GM10266 (cell line): ENCODE results near the gene RIT2.

ENCODE experiments used
- DNase-seq: peaks from one replicate; pipeline ENCODE4 v3.0.0; 2012; ENCODE audit errors: extremely low spot score
- CTCF ChIP-seq: IDR thresholded peaks from 2 replicates; pipeline ENCODE4 v1.5.1; 2012; ENCODE audit warnings: mild to moderate bottlenecking, low read depth; ENCODE audit not compliant: control insufficient read depth, insufficient read depth; ENCODE audit errors: missing control alignments

Gene RIT2

DNA sequence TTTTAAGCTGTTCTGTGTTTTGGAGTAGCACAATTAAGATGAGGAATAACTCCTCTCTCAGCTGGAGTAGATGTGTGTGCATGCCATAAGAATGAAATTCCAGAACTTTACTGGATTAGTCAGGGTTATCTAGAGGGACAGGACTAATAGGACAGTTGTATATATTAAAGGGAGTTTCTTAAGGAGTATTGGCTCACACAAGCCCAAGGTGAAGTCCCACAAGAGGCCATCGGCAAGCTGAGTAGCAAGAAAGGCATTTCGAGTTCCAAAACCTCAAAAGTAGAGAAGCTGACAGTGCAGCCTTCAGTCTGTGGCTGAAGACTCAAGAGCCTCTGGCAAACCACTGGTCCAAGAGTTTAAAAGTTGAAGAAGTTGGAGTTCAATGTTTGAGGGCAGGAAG, 113.7 kb downstream of the RIT2 start:
- no peak for TF ChIP-seq CTCF
- DNase-seq = no peak

DNA sequence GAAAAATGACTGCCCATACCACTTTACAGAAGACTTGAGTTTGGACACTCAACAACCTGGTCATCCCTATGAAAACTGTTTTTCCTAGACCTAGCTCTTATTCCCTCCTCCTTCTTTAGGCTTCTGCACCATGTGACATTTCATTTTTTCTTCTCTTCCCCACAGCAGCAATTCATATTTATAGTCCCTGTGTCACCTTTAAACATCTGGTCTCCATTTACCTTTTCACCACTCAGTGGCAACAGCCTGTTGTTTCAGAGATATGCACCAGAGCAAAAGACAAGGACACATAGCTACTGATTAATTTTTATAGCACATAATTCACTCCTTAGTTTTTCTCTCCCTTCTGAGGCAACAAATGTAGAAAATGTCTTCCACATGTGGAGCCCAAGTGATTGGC, 118.7 kb downstream of the RIT2 start:
- no peak for DNase-seq
- TF ChIP-seq CTCF = no peak

GRCh38 chr18:42980426-42980825, 135.1 kb downstream of the RIT2 start:
- no peak for TF ChIP-seq CTCF
- DNase-seq = no peak

DNA sequence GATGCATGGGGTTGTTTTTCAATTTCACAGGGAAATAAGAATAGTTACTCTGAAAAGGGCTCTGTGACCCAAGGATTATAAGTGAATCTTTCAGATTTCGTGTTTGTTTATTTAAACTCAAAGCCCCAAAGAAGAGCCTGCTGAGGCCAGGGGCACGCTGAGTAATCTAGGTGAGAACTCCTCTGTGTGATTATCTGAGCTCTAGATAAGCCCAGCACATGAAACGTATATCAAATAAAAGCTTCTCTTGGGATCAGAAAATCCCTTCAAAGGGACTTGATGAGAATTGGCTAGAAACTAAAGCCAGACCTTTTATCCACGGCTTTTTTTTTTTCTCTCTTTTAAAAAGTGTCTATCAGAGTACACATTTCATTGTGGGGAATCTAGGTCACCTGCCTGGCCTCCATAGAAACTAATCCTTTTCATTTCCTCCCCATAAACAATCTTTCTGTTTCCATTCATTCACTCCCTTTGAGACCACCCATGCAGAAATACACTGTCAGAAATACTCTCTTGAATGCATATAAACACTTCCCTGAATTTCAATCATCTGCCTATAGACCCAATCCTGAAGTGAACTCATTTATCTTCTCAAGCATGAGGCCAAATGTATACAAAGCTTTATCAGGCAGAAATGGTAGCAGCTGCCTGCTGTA, 137.4 kb downstream of the RIT2 start:
- DNase-seq = no peak
- TF ChIP-seq CTCF = no peak

DNA sequence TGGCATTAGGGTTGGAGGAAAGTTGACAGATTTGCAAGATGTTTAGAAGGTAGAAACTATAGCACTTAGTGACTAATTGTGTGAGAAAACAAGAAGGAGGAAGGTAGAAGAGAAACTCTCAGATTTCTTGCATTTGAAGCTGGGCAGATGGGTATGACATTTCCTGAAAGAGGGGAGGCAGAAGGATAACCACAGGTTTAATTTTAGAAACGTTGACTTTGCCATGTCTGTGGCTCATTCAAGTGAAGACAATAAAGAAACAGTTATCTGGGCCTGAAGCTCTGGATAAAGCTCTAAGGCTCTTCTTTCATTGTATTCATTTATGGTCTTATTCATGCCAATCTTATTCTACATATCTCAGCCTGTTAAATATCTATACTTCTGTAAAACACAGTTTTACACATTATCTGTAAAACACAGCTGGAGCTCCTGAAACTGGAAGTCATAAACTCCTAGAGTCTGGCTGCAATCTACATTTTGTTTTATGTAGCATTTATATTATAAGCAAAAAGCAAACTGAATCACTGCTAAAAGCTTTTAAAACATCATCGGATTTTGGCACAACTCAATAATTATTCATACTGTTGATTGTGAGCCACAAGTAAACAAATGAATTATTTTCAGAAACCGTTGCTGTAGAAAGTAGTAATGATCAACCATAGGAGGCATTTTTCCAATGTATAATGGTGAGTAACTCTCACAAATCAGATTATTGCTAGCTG, 138.5 kb downstream of the RIT2 start:
- DNase-seq = no peak
- no peak for TF ChIP-seq CTCF

DNA sequence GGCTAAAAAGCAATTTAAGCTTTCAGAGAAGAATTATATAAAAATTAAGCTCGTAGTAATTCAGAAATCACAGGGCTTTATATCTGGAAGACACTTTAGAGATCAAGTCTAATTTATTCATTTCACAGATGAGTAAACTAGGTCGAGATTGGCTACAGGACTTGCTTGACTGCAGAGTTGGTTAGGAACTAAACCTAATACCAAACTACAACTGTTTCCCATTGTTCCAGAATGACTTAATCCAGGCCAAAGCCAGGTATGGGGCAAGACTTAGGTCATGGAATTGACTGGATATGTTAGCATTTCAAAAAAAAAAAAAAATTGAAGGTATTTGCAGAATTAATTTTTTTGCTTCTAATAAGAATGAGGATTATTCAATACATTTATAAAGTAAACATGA, 146.1 kb downstream of the RIT2 start:
- TF ChIP-seq CTCF = no peak
- DNase-seq = no peak

- no peak for TF ChIP-seq CTCF
- no peak for DNase-seq
These were observed 154.2 kb downstream of the RIT2 start for GRCh38 chr18:42961298-42961697.
